H9 (cell line): ENCODE data around the gene MARS1. TPM values are rescaled to one million over a fixed set of nuclear protein-coding genes. Genes with fewer than 3 reads are reported as not detected.

Source experiments
- DNase-seq: peaks from one replicate; pipeline ENCODE4 v3.0.0-alpha.2; 2017
- H2AFZ ChIP-seq: one replicate; pipeline ENCODE4 v1.6.1; 2013; ENCODE audit warnings: mild to moderate bottlenecking, low read length, control low read depth, moderate library complexity
- H2AK5ac ChIP-seq: 2 replicates; pipeline ENCODE4 v1.6.1; 2013; ENCODE audit warnings: low read length, control low read depth, mixed read lengths; ENCODE audit not compliant: insufficient read length
- H2BK120ac ChIP-seq: one replicate; pipeline ENCODE4 v1.6.1; 2013; ENCODE audit warnings: low read depth, mild to moderate bottlenecking, low read length, control low read depth, inconsistent platforms; ENCODE audit not compliant: poor library complexity, severe bottlenecking
- H2BK12ac ChIP-seq: 2 replicates; pipeline ENCODE4 v1.6.1; 2013; ENCODE audit warnings: low read length, control low read depth, mixed read lengths, low read depth; ENCODE audit not compliant: insufficient read length
- H2BK15ac ChIP-seq: 2 replicates; pipeline ENCODE4 v1.6.1; 2013; ENCODE audit warnings: low read depth, low read length, control low read depth
- H2BK20ac ChIP-seq: one replicate; pipeline ENCODE4 v1.6.1; 2013; ENCODE audit warnings: low read depth, mild to moderate bottlenecking, low read length, control low read depth, inconsistent platforms; ENCODE audit not compliant: poor library complexity, severe bottlenecking
- H2BK5ac ChIP-seq: 2 replicates; pipeline ENCODE4 v1.6.1; 2013; ENCODE audit warnings: low read length, control low read depth, mixed read lengths; ENCODE audit not compliant: insufficient read length
- H3K14ac ChIP-seq: 2 replicates; pipeline ENCODE4 v1.6.1; 2013; ENCODE audit warnings: low read length, control low read depth; ENCODE audit not compliant: insufficient read depth
- H3K18ac ChIP-seq: 2 replicates; pipeline ENCODE4 v1.6.1; 2013; ENCODE audit warnings: low read depth, mild to moderate bottlenecking, mixed read lengths, low read length, control low read depth; ENCODE audit not compliant: insufficient read length
- H3K23ac ChIP-seq: 2 replicates; pipeline ENCODE4 v1.6.1; 2013; ENCODE audit warnings: low read length, control low read depth, mixed read lengths, low read depth; ENCODE audit not compliant: insufficient read length
- H3K23me2 ChIP-seq: 2 replicates; pipeline ENCODE4 v1.6.1; 2013; ENCODE audit warnings: low read depth, mild to moderate bottlenecking, mixed read lengths, low read length, control low read depth; ENCODE audit not compliant: insufficient read length, poor library complexity, severe bottlenecking
- H3K27ac ChIP-seq: 2 replicates; pipeline ENCODE4 v1.5.1; 2013; ENCODE audit warnings: low read length, control low read depth, mixed read lengths, low read depth; ENCODE audit not compliant: insufficient read length
- H3K27me3 ChIP-seq: 2 replicates; pipeline ENCODE4 v1.6.1; 2013; ENCODE audit warnings: low read length, control low read depth, inconsistent platforms; ENCODE audit not compliant: insufficient read depth
- H3K4ac ChIP-seq: 2 replicates; pipeline ENCODE4 v1.6.1; 2013; ENCODE audit warnings: low read depth, mild to moderate bottlenecking, control low read depth, inconsistent platforms, low read length, moderate library complexity
- H3K4me1 ChIP-seq: 2 replicates; pipeline ENCODE4 v1.6.1; 2013; ENCODE audit warnings: low read length, control low read depth, inconsistent platforms; ENCODE audit not compliant: insufficient read depth
- H3K4me2 ChIP-seq: 2 replicates; pipeline ENCODE4 v1.6.1; 2013; ENCODE audit warnings: low read length, control low read depth, mixed read lengths; ENCODE audit not compliant: insufficient read length, insufficient read depth
- H3K56ac ChIP-seq: 2 replicates; pipeline ENCODE4 v1.6.1; 2013; ENCODE audit warnings: low read depth, mild to moderate bottlenecking, mixed read lengths, low read length, control low read depth; ENCODE audit not compliant: insufficient read length
- H3K79me1 ChIP-seq: 2 replicates; pipeline ENCODE4 v1.6.1; 2013; ENCODE audit warnings: low read depth, mild to moderate bottlenecking, moderate library complexity, low read length, control low read depth, inconsistent platforms; ENCODE audit not compliant: insufficient read depth, poor library complexity, severe bottlenecking
- H3K79me2 ChIP-seq: 2 replicates; pipeline ENCODE4 v1.6.1; 2013; ENCODE audit warnings: low read length, control low read depth, inconsistent platforms; ENCODE audit not compliant: insufficient read depth
- H3K9ac ChIP-seq: 2 replicates; pipeline ENCODE4 v1.6.1; 2013; ENCODE audit warnings: low read length, control low read depth, mixed read lengths; ENCODE audit not compliant: insufficient read length; ENCODE audit errors: extremely low read depth
- H3K9me3 ChIP-seq: one replicate; pipeline ENCODE4 v1.6.1; 2013; ENCODE audit warnings: low read depth, low read length, inconsistent platforms; ENCODE audit not compliant: control insufficient read depth
- H3T11ph ChIP-seq: one replicate; pipeline ENCODE4 v1.6.1; 2013; ENCODE audit warnings: mild to moderate bottlenecking, low read length, control low read depth, inconsistent platforms
- H4K20me1 ChIP-seq: one replicate; pipeline ENCODE4 v1.6.1; 2013; ENCODE audit not compliant: control insufficient read depth, insufficient read length, insufficient read depth
- H4K5ac ChIP-seq: 2 replicates; pipeline ENCODE4 v1.6.1; 2013; ENCODE audit warnings: low read depth, mild to moderate bottlenecking, mixed read lengths, low read length, control low read depth; ENCODE audit not compliant: insufficient read length
- H4K8ac ChIP-seq: replicated peaks from 2 replicates; pipeline ENCODE4 v1.6.1; 2013; ENCODE audit warnings: low read length, control low read depth, mixed read lengths, low read depth; ENCODE audit not compliant: insufficient read length
- H4K91ac ChIP-seq: 2 replicates; pipeline ENCODE4 v1.6.1; 2013; ENCODE audit warnings: low read depth, mild to moderate bottlenecking, moderate library complexity, mixed read lengths, low read length, control low read depth; ENCODE audit not compliant: insufficient read length
- H3K27ac Mint-ChIP-seq, 3 experiments: 2 replicates in 2 of 3; 3 replicates in 1 of 3; pipeline ENCODE4 v1.8.0; 2020 to 2021; ENCODE audit warnings: mixed read lengths in 3 of 3, mild to moderate bottlenecking in 1 of 3, moderate library complexity in 1 of 3
- H3K27me3 Mint-ChIP-seq: 2 replicates; pipeline ENCODE4 v1.8.0; 2021; ENCODE audit warnings: low read depth, mild to moderate bottlenecking, moderate library complexity, mixed read lengths
- H3K36me3 Mint-ChIP-seq, 3 experiments: 2 replicates in 2 of 3; 3 replicates in 1 of 3; pipeline ENCODE4 v1.8.0; 2020 to 2021; ENCODE audit warnings: low read depth in 3 of 3, mixed read lengths in 3 of 3; ENCODE audit not compliant: insufficient read depth in 1 of 3
- H3K4me1 Mint-ChIP-seq, 2 experiments: 2 replicates each; pipeline ENCODE4 v1.8.0; 2020; ENCODE audit warnings: mixed read lengths in 2 of 2
- H3K4me3 Mint-ChIP-seq, 2 experiments: 2 replicates in 1 of 2; 3 replicates in 1 of 2; pipeline ENCODE4 v1.8.0; 2020 to 2021; ENCODE audit warnings: mild to moderate bottlenecking in 2 of 2, mixed read lengths in 2 of 2, moderate library complexity in 1 of 2
- H3K9me3 Mint-ChIP-seq, 2 experiments: 2 replicates in 1 of 2; 3 replicates in 1 of 2; pipeline ENCODE4 v1.8.0; 2020; ENCODE audit warnings: mild to moderate bottlenecking in 2 of 2, mixed read lengths in 2 of 2, moderate library complexity in 1 of 2
- WGBS: extraction: QIAGEN DNeasy Blood & Tissue Kit; methylation state at CpG from one replicate; pipeline ENCODE4 v1.1.7; 2013; ENCODE audit warnings: missing lambda C conversion rate, low lambda C conversion rate, mixed read lengths; ENCODE audit not compliant: insufficient read length; ENCODE audit errors: extremely low coverage; 5-methylcytosine and 5-hydroxymethylcytosine counted together
- total RNA-seq: library from RNA; stranded (reverse); gene quantifications from 2 replicates; pipeline ENCODE4 v1.2.1, GENCODE V29; 2021
- TF ChIP-seq, protein P1 (sequence below): fragments of 200-600 bp; sonication (generic); conservative IDR thresholded peaks from 3 replicates; pipeline ENCODE4 v1.8.0; 2021; ENCODE audit warnings: antibody characterized with exemption, mild to moderate bottlenecking

MARS1 gene
- total RNA-seq, 1 experiment from 2014 or later: 368 TPM

DNA sequence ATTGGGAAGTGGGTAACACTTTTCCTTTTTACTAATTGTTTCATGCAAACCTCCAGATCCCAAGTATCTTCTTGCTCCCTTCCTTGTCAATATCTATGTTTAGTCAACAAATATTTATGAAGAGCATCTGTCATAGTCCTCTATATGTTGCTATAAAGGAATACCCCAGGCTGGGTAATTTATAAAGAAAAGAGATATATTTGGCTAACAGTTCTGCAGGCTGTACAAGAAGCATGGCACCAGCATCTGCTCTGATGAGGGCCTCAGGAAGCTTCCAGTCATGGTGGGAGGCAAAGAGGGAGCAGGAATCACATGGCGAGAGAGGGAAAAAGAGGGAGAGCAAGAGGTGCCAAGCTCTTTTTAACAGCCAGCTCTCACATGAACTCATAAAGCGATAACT lies 66.6 kb downstream of the MARS1 start:
- Mint-ChIP-seq H3K27ac (no peak overlapping the region), H3K4me3 (no peak overlapping the region), H3K4me1 (peaks cover 38 to 47% of the 10 kb centered on the region in 2 experiments), H3K9me3 (no peaks in the 10 kb centered on the region), H3K27me3 (peaks cover 5% of the 10 kb centered on the region), H3K36me3 (peaks cover 3 to 4% (median 3%) of the 10 kb centered on the region in 3 experiments; a peak in 4 of 7 replicates)
- no peak overlapping the region for H2BK20ac ChIP-seq
- no peak overlapping the region for H2AK5ac ChIP-seq
- no peak overlapping the region for H3K23ac ChIP-seq
- H3T11ph ChIP-seq: no peak overlapping the region
- H3K9ac ChIP-seq: no peak overlapping the region
- H2BK120ac ChIP-seq: no peak overlapping the region
- no peak overlapping the region for H3K14ac ChIP-seq
- H2BK15ac ChIP-seq: no peak overlapping the region
- H4K8ac ChIP-seq: no peak overlapping the region
- H3K18ac ChIP-seq: no peak overlapping the region
- no peak overlapping the region for H3K4ac ChIP-seq
- no peaks in the 10 kb centered on the region for H4K20me1 ChIP-seq
- DNase-seq: no peak
- no peak overlapping the region for H2AFZ ChIP-seq
- no peak overlapping the region for H3K27ac ChIP-seq
- no peak overlapping the region for H3K4me2 ChIP-seq
- 0 out of 2 replicates have a peak, but pooled peaks cover under 1% of the 10 kb centered on the region for H3K4me1 ChIP-seq
- H2BK12ac ChIP-seq: no peak overlapping the region
- no CpG with 5 or more reads among the region's 2 CpGs for WGBS
- peaks cover 3% of the 10 kb centered on the region; the same call in 1 of the 2 replicates for H3K79me2 ChIP-seq
- no peak overlapping the region for H3K56ac ChIP-seq
- no peak overlapping the region for H2BK5ac ChIP-seq
- TF ChIP-seq, protein P1, sequence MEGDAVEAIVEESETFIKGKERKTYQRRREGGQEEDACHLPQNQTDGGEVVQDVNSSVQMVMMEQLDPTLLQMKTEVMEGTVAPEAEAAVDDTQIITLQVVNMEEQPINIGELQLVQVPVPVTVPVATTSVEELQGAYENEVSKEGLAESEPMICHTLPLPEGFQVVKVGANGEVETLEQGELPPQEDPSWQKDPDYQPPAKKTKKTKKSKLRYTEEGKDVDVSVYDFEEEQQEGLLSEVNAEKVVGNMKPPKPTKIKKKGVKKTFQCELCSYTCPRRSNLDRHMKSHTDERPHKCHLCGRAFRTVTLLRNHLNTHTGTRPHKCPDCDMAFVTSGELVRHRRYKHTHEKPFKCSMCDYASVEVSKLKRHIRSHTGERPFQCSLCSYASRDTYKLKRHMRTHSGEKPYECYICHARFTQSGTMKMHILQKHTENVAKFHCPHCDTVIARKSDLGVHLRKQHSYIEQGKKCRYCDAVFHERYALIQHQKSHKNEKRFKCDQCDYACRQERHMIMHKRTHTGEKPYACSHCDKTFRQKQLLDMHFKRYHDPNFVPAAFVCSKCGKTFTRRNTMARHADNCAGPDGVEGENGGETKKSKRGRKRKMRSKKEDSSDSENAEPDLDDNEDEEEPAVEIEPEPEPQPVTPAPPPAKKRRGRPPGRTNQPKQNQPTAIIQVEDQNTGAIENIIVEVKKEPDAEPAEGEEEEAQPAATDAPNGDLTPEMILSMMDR: no peak
- H3K27me3 ChIP-seq: no peaks in the 10 kb centered on the region
- H3K79me1 ChIP-seq: peaks cover 3% of the 10 kb centered on the region
- no peaks in the 10 kb centered on the region for H3K9me3 ChIP-seq
- H4K5ac ChIP-seq: no peak overlapping the region
- peaks cover 8% of the 10 kb centered on the region for H3K23me2 ChIP-seq
- no peak overlapping the region for H4K91ac ChIP-seq
